IMR-90 (cell line): ENCODE data around the gene BRAT1.

Experiments used
- CEBPB ChIP-seq: IDR thresholded peaks from 2 replicates; pipeline ENCODE4 v1.6.1; 2012; ENCODE audit warnings: low read depth, low read length, improper control_type of control experiment
- CHD1 ChIP-seq: IDR thresholded peaks from 2 replicates; pipeline ENCODE4 v1.6.1; 2012; ENCODE audit warnings: low read depth, low read length, improper control_type of control experiment
- MAFK ChIP-seq: IDR thresholded peaks from 2 replicates; pipeline ENCODE4 v1.6.1; 2012; ENCODE audit warnings: low read depth, low read length, improper control_type of control experiment
- MAZ ChIP-seq: IDR thresholded peaks from 2 replicates; pipeline ENCODE4 v1.6.1; 2012; ENCODE audit warnings: low read depth, mild to moderate bottlenecking, low read length, improper control_type of control experiment, moderate library complexity, borderline replicate concordance
- MXI1 ChIP-seq: IDR thresholded peaks from 2 replicates; pipeline ENCODE4 v1.6.1; 2012; ENCODE audit warnings: low read depth, mild to moderate bottlenecking, low read length, moderate library complexity, borderline replicate concordance
- POLR2A ChIP-seq: IDR thresholded peaks from 2 replicates; pipeline ENCODE4 v1.6.1; 2012; ENCODE audit warnings: mild to moderate bottlenecking, low read depth, low read length
- RAD21 ChIP-seq: IDR thresholded peaks from 2 replicates; pipeline ENCODE4 v1.6.1; 2012; ENCODE audit warnings: low read length, improper control_type of control experiment
- RCOR1 ChIP-seq: IDR thresholded peaks from 2 replicates; pipeline ENCODE4 v1.6.1; 2012; ENCODE audit warnings: mild to moderate bottlenecking, low read length, improper control_type of control experiment; ENCODE audit not compliant: insufficient replicate concordance
- RFX5 ChIP-seq: IDR thresholded peaks from 2 replicates; pipeline ENCODE4 v1.8.0; 2012; ENCODE audit warnings: low read depth, mild to moderate bottlenecking, low read length, moderate library complexity
- SMC3 ChIP-seq: fragments of 150-350 bp; IDR thresholded peaks from 2 replicates; pipeline ENCODE4 v1.6.1; 2016; ENCODE audit warnings: low read depth, mild to moderate bottlenecking, antibody characterized with exemption, low read length, moderate library complexity
- TF ChIP-seq, protein P1 (sequence below): conservative IDR thresholded peaks from 2 replicates; pipeline ENCODE4 v1.5.1; 2012; ENCODE audit warnings: mild to moderate bottlenecking, low read depth, low read length, improper control_type of control experiment
- TF ChIP-seq, protein P2 (sequence below): fragments of 150-350 bp; IDR thresholded peaks from 2 replicates; pipeline ENCODE4 v1.6.1; 2017; ENCODE audit warnings: mild to moderate bottlenecking, antibody characterized with exemption, low read length, low read depth

DNA sequence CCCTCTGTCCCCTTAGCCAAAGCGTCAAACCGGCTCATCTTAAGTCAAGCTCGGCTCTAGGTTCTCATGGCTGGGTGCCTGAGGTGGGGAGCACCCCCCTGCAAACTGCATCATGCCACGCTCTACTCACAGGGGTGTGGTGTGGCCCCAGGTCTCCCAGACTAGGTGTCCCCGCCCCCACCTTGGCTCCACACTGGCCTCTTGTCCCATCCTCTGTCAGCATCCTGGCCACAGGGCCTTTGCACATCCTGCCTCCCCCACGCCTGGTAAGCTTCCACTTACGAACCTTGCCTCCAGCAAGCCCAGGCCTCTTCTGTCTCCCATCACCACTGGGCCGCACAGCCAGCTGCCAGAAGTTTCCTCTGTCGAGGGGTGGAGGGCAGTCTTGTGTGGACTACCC lies 58.9 kb downstream of the BRAT1 start:
- TF ChIP-seq, protein P1, sequence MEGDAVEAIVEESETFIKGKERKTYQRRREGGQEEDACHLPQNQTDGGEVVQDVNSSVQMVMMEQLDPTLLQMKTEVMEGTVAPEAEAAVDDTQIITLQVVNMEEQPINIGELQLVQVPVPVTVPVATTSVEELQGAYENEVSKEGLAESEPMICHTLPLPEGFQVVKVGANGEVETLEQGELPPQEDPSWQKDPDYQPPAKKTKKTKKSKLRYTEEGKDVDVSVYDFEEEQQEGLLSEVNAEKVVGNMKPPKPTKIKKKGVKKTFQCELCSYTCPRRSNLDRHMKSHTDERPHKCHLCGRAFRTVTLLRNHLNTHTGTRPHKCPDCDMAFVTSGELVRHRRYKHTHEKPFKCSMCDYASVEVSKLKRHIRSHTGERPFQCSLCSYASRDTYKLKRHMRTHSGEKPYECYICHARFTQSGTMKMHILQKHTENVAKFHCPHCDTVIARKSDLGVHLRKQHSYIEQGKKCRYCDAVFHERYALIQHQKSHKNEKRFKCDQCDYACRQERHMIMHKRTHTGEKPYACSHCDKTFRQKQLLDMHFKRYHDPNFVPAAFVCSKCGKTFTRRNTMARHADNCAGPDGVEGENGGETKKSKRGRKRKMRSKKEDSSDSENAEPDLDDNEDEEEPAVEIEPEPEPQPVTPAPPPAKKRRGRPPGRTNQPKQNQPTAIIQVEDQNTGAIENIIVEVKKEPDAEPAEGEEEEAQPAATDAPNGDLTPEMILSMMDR = no peak
- TF ChIP-seq POLR2A (no peak), RFX5 (no peak), RAD21 (no peak), MXI1 (no peak), MAZ (no peak), MAFK (no peak), SMC3 (no peak), CHD1 (no peak), CEBPB (no peak), RCOR1 (no peak)
- TF ChIP-seq, protein P2, sequence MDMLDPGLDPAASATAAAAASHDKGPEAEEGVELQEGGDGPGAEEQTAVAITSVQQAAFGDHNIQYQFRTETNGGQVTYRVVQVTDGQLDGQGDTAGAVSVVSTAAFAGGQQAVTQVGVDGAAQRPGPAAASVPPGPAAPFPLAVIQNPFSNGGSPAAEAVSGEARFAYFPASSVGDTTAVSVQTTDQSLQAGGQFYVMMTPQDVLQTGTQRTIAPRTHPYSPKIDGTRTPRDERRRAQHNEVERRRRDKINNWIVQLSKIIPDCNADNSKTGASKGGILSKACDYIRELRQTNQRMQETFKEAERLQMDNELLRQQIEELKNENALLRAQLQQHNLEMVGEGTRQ = no peak
